ENCODE data around the gene CMIP.
A peak's percentile ranks its signal among the peaks of the same experiment; 100 is the strongest.

CMIP gene

DNA sequence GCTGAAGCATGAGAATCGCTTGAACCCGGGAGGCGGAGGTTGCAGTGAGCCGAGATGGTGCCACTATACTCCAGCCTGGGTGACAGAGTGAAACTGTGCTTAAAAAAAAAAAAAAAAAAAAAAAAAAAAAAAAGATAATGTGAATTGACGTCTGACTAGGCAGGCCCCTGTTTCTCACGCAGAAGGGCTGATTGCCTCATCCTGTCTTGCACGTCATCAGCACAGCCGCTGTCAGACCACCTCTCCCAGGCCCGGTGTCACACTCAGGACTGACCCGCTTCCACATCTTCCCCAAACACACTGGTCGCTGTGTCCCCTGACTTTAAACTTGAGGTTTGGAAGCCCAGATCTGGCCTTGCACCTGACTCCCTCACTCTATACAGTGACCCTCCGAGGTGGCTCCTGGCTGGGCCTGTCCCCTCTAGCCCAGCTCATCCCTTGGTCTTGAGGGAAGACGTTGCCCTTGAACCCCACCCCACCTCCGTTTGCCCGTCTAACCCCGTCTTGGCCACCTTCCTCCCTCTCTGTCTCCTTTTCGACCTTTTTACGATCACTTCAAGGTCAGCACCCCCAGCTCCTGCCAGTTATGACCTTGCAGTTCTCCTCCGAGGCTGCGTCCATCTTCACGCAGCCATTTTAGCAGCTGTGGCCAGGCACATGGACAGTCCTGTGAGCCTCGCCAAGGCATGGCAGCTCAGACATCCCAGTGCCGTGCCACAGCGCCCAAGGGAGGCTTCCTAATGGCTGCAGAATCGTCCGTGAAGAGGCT is 184.6 kb downstream of the CMIP start:
- no peak for DNase-seq

DNA sequence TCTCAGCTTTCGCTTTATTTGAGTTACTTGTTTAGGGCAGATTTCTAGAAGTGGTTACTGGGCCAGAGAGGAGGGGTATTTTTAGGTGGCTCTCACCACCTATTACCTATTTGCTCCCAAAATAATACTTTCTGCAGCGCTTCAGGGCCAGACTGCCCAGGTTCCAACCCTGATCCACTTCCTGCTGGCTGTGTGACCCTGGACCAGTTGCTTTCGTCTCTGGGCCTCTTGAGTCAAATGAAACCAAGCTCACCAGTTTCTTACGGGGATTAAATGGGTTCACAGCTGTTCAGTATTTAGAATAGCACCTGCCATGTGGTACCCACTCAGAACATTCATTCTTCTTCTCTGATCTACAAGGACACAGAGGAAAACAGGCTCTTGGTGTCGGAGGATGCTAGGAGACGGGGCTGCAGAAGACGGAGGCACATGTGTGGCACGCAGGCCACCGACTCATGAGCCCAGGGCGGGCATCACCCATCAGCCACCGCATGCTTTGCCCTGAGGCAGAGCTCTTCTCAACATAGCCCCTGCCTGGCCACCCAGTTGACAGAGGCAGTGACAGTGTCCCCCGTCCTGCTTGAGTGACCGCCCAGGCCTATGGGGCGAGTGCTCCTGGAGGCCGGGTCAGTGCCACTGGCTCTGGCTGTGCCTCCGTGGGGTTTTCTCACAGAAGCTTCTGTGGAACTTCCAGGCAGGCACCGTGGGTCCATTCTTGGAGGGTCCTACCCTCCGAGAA is 185.5 kb downstream of the CMIP start:
- DNase-seq = no peak

DNA sequence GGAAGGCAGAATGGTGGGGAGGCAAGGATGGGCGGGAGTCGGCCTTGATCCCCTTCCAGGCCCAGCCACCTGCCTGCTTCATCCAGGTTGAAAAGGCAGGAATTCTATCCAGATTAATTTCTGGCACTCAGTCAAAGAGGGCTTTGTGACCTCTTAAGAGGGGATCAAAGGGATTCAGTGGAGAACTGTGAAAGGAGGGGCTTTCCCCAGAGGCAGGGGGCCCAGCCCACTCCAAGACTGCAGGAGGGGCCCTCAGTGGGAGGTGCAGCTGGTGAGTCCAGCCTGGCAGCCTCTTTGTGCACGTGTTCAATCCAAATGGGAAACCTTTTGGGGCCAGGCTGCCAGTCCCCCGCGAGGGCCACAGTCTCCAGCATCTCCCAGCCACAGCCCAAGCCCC is 186.0 kb downstream of the CMIP start:
- DNase-seq = no peak

DNA sequence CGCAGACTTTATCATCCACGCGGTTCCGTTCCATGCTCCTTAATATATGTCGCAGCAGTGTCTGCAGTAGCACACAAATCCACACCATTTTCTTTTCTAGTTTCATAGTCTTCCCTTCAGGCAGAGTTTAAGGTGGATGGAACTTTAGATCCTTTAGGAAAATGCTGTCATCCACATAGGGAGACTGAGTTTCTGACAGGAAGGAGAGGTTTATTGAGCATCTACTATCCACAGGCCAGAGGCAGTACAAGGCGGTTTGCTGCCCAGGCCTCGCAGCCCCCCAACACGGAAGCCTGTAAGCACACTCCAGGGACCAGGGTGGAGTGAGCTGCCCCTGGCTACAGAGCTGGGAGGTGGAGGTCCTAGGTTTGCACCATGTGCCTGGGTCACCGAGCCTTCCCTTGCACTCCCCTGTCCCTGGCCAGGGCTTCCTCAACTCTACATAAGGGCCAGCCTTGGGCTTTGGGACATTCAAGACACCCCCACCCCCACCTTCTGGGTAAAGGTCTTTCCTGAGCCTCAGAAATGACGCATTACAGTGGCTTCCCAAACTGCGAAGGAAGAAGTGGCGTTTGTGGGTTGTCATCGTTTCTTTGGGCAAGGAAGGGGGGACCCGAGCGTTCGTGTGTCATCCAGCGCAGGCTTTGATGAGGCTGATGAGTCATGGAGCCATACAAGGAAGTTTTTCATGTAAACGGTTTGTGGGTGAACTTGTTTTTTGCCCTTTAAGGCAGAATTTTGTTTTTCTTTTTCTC is 188.0 kb downstream of the CMIP start:
- DNase-seq = no peak

DNA sequence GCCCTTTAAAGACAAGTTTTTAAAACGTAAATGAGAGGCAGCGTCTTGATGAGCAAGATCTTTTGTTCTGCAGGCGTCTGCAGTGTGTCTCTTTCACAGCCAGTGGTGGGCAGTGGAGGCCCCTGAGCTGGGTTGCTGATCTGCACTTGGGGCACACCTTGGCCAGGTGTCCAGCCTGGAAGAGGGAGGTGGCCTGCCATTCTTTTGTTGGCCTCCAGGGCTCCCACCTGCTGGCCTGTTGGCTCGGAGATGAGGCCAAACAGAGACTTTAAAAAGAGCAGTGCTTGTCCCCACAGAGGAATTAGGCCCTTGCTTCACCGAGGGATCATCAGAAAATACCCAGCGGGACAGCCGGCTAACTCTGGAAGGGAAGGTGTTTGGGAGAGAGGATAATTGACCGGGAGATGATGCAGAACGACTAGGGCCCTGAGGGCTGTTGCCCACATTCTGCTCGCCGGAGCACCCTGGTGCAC is 188.6 kb downstream of the CMIP start:
- DNase-seq = no peak

DNA sequence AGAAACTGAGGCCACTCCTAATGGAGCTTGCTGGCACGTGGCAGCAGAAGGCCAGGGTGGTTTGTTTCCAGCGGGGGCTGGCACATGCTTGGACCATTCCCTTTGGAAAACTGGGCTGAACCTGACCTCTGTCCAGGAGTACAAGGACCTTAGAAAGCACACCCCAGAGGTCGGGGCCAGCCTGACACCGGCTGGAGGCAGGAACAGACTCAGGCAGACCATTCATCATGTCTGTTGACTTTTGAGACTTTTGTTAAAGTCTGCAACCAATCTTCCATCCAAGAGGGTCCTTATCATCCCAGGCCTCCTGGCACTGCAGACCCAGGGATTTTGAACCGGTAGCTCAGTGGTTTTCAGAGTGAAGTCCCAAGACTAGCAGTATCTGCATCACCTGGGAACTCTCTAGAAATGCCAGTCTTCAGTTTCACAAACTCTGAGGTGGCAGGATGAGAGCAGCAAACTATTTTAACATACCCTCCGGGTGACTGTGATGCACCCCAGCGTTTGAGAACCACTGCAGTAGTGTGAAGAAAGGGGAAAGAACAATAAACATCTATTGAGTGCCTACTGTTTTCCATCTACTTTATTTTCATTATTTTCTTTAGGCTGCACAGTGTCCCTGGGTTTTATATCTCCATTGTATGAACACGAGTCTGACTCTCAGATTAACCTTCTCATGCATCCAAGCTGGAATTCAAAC is 189.2 kb downstream of the CMIP start:
- no peak for DNase-seq

DNA sequence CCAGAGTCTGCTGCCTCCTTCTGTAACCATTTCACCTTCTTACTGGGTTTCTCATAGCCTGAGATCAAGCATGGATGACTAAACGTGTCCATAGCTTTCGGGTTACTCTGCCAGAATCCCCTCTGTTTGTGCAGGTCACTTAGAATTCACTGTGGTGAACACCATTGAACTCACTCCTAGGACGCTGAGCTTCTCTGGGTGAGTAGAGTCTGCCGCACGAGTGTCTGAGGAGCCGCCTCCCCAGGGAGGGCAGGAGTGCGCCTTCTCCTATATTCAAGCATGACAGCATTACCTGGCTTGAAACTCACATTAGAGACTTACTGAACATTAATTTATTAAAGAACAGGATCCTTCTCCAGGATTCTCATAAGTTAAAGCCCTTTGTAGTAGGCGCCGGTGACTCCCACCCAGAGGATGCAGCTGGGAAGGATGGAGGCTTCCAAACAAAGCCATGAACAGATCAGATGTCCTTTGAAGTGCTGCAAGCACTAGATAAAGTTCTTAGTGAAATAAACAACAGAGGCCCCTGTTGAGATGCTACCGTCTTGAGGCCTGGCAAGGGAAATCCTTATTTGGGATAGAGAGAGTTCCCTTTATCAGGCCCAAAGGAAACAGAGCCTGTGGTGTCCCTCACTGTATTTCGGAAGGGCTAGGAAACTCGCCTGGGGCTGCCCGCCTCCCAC is 189.9 kb downstream of the CMIP start:
- no peak for DNase-seq

DNA sequence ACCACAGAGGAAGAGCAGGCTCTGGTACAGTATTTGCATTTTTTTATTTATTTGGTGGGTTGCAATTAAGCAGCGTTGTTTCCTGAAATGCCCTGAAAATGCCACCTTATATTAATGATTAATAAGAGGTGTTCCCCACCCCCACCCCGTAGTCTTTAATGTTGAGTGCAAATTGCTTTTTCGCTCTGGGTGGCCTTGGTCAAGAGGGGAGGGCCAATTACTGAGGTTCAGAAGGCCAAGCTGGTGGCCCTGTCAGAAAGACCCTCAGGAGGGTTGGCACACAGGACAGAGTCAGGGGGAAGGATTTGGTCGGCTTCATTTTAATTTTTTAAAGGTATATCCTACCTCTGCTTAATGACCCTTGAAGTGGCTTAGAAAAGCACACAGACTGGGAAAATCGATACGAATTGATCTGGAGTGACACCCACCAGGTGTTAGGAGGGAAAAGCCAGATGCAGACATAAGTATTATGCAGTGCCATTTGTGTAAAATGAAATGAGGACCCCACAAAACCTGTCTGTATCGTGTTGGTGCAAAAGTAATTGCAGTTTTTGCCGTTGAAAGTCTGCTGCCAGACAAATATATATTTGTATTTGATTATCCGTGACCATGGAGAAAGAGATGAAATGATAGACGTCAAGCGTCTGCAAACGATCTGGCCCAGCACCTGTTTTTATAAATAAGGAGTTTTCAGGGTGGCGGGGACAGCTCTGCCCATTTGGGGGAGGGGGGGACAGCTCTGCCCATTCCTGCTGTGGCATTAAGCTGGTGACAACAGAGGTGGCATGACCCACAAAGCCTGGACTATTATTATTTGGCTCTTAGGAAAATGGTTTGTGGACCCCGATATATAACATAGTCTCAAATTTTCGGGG is 190.7 kb downstream of the CMIP start:
- no peak for DNase-seq

DNA sequence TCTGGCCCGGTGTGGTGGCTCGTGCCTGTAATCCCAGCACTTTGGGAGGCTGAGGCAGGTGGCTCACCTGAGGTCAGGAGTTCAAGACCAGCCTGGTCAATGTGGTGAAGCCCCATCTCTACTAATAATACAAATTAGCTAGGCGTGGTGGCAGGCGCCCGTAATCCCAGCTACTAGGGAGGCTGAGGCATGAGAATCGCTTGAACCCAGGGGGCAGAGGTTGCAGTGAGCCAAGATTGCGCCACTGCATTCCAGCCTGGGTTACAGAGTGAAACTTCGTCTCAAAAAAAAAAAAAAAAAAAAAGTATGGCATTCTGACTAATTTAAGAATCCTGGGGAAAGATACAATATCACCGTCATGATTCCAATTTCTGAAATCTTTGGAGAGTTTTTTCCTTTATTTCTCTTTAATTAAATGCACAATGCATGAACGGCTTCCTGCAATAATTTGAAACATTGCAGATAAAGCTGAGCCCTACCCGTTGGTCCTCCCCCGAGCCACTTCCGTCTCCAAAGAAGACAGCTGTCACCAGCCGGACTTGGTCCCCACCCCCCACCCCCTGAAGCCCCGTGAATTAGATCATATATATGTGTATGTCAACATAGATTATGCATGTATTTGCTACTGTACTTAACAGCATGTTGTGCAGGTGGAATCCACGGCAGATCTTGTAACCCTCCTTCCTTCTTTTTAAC is 191.8 kb downstream of the CMIP start:
- no peak for DNase-seq

DNA sequence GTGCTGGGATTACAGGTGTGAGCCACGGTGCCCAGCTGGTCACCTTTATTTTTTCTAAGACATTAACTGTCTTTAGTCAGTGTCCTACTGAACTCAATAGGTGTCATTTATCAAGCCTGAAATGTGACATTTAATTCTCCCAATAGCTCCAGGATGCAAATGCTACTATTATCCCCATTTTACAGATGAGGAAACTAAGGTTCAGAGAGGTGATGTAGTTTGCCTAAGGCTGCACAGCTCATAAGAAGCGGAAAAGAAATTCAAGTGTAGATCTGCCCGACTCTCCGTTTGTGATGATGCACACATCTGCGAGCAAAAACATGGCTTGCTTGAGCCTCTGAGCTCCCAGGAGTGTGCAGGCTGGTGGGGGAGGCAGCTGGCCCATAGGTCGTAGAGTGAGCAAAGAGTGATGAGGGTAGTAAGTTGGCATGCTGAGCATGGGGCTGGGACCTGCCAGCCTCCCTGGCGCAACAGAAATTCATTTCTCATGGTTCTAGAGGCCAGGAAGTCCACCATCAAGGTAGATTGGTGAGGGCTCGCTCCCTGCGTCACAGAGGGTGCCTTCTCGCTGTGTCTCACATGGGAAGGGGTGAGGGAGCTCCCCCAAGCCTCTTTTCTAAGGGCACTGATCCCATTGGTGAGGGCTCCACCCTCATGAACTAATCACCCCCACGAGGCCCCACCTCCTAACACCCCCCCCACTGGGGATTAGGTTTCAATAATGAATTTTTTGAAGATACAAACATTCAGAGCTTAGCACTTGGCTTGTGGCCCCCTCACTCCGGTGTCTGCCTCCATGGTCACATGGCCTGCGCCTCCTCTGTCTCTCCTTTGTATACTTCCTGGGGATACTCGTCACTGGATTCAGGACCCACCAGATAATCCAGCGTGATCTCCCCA is 193.0 kb downstream of the CMIP start:
- no peak for DNase-seq

DNA sequence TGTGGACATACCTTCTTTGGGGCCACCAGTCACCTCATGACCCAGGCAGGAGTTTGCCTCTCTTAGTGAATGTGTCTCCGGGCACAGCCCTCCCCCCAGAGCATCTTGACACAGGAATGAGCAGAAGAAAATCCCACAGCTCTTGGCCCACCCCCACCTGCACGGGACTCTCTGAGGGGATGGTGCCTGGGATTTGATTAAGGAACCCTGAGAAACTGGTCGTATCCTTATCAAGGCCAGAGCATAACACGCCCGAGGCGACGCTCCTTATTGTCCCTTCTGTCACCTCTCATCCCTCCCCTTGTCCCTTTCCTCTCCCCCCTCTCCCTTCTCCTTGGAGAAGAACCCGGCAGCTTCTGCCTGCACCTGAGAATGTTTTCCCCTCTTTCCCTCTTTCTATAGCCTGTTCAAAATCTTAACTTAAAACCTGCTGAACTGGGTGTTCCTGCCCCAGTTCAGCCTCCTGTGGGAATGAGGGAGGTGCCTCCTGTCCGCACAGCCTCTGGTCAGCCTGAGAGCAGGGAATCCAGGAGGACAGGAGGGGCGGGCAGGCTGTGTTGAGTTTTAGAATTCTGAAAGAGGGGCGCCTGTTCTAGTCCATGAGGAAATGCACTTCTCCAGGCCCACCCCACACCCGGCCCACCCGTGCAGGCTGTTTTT is 193.8 kb downstream of the CMIP start:
- DNase-seq = no peak

DNA sequence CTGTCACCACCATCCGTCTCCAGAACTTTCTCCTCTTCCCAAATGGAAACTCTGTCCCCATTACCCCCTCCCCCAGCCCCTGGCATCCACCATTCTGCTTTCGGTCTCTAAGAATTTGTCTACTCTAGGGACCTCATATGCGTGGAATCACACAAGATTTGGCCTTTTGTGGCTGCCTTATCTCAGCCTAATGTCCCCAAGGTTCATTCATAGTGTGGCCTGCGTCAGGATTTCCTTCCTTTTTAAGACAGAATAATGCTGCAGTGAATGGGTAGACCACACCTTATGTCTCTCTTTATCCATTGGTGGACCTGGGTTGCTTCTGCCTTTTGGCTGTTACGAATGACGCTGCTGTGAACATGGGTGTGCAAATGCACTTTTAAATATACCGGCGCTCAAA is 194.7 kb downstream of the CMIP start:
- no peak for DNase-seq

DNA sequence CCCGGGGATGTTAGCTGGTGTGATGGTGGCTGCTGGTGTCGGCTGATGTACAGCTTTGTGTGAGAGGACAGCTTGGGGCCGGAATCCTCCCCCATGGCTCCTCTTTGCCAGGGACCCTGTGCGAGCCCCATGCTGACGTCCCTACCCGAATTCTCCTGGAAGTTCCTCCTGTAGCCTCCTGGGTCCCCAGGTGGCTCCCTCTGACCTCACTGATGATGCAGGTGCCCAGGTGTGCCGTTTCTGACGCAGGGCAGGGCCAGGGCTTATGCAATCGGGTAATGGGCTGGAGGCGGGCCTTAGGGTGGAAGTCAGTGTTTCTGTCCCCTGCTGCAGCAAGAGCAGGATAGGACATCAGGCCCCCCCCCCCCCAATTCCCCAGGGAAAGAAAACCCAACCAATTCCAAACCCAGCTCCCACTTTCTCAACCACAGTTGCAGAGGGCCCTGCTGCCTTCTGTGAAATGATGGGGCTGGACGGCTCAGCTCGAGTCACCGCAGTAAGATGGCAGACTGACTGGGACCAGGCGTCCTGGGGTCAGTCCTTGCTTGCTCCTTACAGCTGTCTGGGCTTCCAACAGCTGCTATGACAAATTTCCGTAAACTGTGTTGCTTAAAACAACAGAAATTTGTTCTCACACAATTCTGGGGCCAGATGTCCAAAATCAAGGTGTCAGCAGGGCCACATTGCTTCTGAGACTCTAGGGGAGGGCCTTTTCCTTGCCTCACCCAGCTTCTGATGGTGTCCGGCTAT is 195.5 kb downstream of the CMIP start:
- DNase-seq = no peak

DNA sequence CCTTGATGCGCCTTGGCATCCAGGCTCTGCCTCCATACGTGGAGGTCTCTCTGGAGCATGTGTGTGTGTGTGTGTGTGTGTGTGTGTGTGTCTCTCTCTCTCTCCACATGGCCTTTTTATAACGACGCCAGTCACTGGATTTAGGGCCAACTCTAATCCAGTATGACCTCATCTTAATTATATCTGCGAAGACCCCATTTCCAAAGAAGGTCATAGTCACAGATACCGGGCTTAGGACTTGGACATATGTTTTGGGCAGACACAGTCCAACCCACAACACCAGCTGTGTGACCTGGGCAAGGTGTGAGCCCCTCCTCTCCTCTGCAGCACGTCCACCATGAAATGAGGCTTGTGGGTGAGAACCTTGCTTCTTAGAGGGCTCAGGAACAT is 196.1 kb downstream of the CMIP start:
- DNase-seq = no peak

DNA sequence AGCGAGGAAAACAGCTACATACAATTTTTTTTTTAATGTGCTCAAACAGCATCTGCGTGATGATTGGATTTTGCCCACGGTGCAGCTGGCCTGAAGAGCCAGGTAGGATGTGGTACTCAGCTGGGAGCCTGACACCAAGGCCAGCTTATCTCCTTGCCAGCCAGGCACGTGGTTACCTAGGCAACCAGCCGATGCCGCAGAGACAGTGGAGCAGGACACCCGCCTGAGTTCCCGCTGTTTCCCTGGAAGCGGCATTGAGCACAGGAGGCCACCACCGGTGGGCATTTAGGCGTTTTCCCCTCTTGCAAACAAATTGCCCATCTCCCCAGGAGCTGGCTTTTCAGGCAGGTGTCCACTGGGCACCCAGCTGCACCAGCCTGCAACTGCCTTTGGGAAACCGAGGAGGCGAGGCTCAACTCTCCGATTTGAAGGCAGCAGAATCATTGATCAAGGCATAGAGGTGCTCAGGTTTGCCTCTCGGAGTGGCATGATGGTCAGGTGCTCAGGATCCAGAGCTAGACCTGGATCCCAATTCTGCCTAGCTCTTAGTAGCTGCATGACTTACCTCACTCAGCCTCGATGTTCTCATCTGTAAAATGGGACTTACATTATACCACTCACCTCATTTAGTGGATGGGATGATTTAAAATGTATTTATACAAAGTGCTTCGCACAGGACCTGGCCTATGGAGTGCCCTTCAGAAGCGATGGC is 196.9 kb downstream of the CMIP start:
- DNase-seq = no peak

DNA sequence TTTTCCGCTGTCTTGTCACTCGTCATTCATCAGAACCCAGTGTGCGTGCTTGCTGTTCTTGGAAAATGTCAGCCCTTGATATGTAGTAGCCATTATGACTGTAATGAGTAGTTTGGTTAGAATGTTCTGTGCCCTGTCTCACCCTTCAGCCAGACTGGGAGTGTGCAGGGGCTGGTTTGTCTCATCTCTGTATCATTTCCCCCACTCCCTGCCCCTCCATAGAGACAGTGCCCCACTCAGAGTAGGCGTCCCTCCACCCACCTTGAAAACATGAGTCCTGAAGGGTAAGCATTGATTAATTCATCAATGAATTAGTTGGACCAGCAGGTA is 197.5 kb downstream of the CMIP start:
- no peak for DNase-seq

DNA sequence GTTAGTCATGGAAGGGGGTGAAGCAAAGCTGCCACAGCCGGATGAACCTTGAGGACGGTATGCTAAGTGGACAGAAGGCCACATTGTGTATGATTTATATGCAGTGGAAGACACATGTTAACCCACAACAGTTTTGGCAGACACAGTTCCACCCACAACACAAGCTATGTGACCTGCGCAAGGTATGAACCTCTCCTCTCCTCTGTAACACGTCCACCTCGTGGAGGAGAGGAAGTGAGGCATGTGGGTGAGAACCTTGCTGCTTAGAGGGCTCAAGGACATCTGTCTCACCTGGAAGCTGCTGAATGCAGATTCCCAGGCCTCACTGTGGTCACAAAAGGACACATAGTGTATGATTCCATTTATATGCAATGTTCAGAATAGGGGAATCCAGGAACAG is 198.3 kb downstream of the CMIP start:
- no peak for DNase-seq

DNA sequence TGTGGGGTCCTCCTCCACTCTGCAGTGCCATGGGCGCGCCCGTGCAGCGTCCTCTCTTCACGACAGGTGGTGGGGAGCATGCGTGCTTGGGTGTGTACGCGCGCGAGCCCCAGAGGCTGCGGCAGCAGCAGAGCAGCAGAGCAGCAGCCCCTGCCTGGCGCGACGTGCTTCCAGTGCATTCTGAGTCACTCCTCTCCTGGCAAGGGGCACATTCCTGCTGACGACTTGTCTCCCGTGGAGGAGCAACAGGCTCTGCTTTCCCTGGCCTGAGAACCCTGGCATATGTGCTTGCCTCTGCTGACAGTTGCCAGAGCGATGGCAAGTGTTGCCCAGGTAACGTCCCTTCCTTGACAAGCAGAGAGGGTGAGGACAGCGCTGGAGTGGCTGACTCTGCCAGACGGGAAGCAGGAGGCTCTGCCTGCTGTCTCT is 200.7 kb downstream of the CMIP start:
- peak in 1 of 2 donors; percentile 21 for DNase-seq
